ENCODE measurements around the gene NAGS. TPM values are rescaled to one million over a fixed set of nuclear protein-coding genes. Genes with fewer than 3 reads are reported as not detected.

Gene NAGS
- total RNA-seq, 2 donors from 2014 or later: 0.92 TPM; not detected in 1

- Histone ChIP-seq H3K9me3 (no peaks in the 10 kb centered on the region), H3K4me3 (no peak overlapping the region), H3K27ac (no peak overlapping the region), H3K36me3 (no peaks in the 10 kb centered on the region), H3K27me3 (replicated peaks; ENCODE audit: insufficient read depth) (peaks cover 4% of the 10 kb centered on the region), H3K4me1 (ENCODE audit: control insufficient read depth in 1 of 2, low read depth in 2 of 2) (peaks cover 4 to 10% of the 10 kb centered on the region in 2 donors)
- no peak for ATAC-seq (ENCODE audit: insufficient number of reproducible peaks, low FRiP score, low read depth)
- TF ChIP-seq CTCF (IDR thresholded peaks at IDR 0.05): no peak
- DNase-seq (ENCODE audit: low spot score): no peak
Observed at GRCh38 chr17:44000141-44000860, 4.1 kb upstream of the NAGS start.

DNA sequence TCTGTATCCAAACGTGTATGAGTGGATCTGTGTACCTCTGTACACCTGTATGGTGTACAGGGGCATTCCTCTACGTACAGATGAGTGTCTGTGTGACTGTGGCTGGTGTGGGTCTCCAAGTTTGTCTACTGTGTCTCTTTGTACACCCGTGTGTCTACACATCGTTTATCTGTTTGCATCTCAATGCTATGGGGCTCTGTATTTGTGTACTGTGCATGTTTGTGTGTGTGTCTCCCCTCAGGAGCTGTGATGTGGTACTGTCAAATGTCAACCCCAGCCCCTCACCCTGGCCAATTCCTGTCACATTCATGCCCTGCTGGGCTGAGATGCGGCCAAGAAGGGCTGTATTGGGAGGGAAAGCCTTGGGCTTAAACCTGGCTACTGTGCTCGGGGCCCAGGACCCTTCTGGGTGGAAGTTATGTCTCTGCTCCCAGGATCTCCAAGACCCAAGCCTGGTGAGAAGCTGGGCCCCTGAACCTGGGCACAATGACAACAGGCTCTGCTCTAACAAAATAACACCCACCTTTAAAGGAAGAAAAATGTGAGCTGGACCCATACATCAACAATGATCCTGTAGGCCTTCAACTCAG lies 3.5 kb upstream of the NAGS start:
- Histone ChIP-seq H3K4me1 (ENCODE audit: control insufficient read depth in 1 of 2, low read depth in 2 of 2) (peaks cover 8 to 16% of the 10 kb centered on the region in 2 donors), H3K27me3 (replicated peaks; ENCODE audit: insufficient read depth) (peaks cover 5% of the 10 kb centered on the region), H3K9me3 (no peaks in the 10 kb centered on the region), H3K27ac (no peak overlapping the region), H3K4me3 (no peak overlapping the region), H3K36me3 (no peaks in the 10 kb centered on the region)
- TF ChIP-seq CTCF (IDR thresholded peaks at IDR 0.05): no peak
- ATAC-seq (ENCODE audit: insufficient number of reproducible peaks, low FRiP score, low read depth): no peak
- DNase-seq (ENCODE audit: low spot score): no peak

DNA sequence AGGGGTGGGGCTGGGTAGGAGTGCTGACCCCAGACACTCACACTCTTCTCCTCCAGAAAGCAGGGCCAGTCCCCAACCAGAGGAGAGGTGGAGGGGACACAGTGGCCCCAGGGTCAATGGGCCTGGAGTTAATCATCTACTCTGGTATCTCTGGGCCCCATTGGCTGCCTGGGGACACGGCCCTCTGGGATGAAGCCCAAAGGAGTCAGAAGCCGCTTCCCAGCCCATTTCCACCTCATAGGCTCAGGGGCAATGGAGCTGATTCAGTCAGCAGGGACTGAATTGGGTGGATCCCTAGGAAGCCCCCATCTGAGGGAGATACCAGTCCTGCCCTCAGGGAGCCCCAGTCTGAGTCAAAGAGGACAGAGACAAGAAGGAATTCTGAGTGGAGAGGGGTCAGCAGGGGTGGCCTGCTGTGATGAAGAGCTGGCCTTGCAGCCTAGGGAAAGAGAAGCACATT lies 2.9 kb upstream of the NAGS start:
- H3K4me3 ChIP-seq: no peak overlapping the region
- TF ChIP-seq CTCF (IDR thresholded peaks at IDR 0.05): no peak
- H3K36me3 ChIP-seq: no peaks in the 10 kb centered on the region
- H3K27me3 ChIP-seq (replicated peaks; ENCODE audit: insufficient read depth): peaks cover 5% of the 10 kb centered on the region
- peaks cover 13 to 22% of the 10 kb centered on the region in 2 donors for H3K4me1 ChIP-seq (ENCODE audit: control insufficient read depth in 1 of 2, low read depth in 2 of 2)
- no peak for DNase-seq (ENCODE audit: low spot score)
- no peak for ATAC-seq (ENCODE audit: insufficient number of reproducible peaks, low FRiP score, low read depth)
- H3K27ac ChIP-seq: no peak overlapping the region
- no peaks in the 10 kb centered on the region for H3K9me3 ChIP-seq

- no peak overlapping the region for H3K4me3 ChIP-seq
- no peak for DNase-seq (ENCODE audit: low spot score)
- H3K4me1 ChIP-seq (ENCODE audit: control insufficient read depth in 1 of 2, low read depth in 2 of 2): peaks cover 15 to 27% of the 10 kb centered on the region in 2 donors
- H3K27me3 ChIP-seq (replicated peaks; ENCODE audit: insufficient read depth): peaks cover 5% of the 10 kb centered on the region
- H3K36me3 ChIP-seq: no peaks in the 10 kb centered on the region
- H3K9me3 ChIP-seq: no peaks in the 10 kb centered on the region
- H3K27ac ChIP-seq: no peak overlapping the region
- TF ChIP-seq CTCF (IDR thresholded peaks at IDR 0.05): no peak
- ATAC-seq (ENCODE audit: insufficient number of reproducible peaks, low FRiP score, low read depth): no peak
Observed at GRCh38 chr17:44002141-44002848, 2.1 kb upstream of the NAGS start.
